KMS-11 (cell line): ENCODE measurements around the gene CHCHD6.

ENCODE experiments used
- H2AFZ ChIP-seq: fragments of 200-600 bp; sonication (generic); 2 replicates; pipeline ENCODE4 v1.6.1; 2016; ENCODE audit warnings: antibody characterized with exemption, mixed run types, low read depth
- H3K27ac ChIP-seq: fragments of 200-600 bp; sonication (generic); 2 replicates; pipeline ENCODE4 v1.6.1; 2016; ENCODE audit warnings: mild to moderate bottlenecking, mixed run types
- H3K27me3 ChIP-seq: fragments of 200-600 bp; sonication (generic); 2 replicates; pipeline ENCODE4 v1.6.1; 2017; ENCODE audit warnings: mild to moderate bottlenecking, low read depth, mixed run types, moderate library complexity; ENCODE audit not compliant: insufficient read depth
- H3K36me3 ChIP-seq: fragments of 200-600 bp; sonication (generic); 2 replicates; pipeline ENCODE4 v1.6.1; 2017; ENCODE audit warnings: mild to moderate bottlenecking, mixed run types; ENCODE audit not compliant: insufficient read depth
- H3K4me1 ChIP-seq: fragments of 200-600 bp; sonication (generic); 2 replicates; pipeline ENCODE4 v1.6.1; 2016; ENCODE audit warnings: mild to moderate bottlenecking, low read depth, mixed run types; ENCODE audit not compliant: poor library complexity, severe bottlenecking
- H3K4me2 ChIP-seq: fragments of 200-600 bp; sonication (generic); 2 replicates; pipeline ENCODE4 v1.7.0; 2016; ENCODE audit warnings: mild to moderate bottlenecking, mixed run types
- H3K4me3 ChIP-seq: fragments of 200-600 bp; sonication (generic); IDR thresholded peaks from 2 replicates; pipeline ENCODE4 v1.6.1; 2017; ENCODE audit warnings: low read depth, low read length, mixed read lengths; ENCODE audit not compliant: insufficient read depth
- H3K79me2 ChIP-seq: fragments of 200-600 bp; sonication (generic); 2 replicates; pipeline ENCODE4 v1.6.1; 2016; ENCODE audit warnings: low read depth, mixed run types; ENCODE audit not compliant: insufficient read depth
- H3K9ac ChIP-seq: fragments of 200-600 bp; sonication (generic); 2 replicates; pipeline ENCODE4 v1.6.1; 2016; ENCODE audit warnings: mild to moderate bottlenecking, mixed run types
- H4K20me1 ChIP-seq: fragments of 200-600 bp; sonication (generic); 2 replicates; pipeline ENCODE4 v1.6.1; 2016; ENCODE audit warnings: mild to moderate bottlenecking, mixed run types; ENCODE audit not compliant: insufficient read depth
- CTCF ChIP-seq: fragments of 200-600 bp; sonication (generic); conservative IDR thresholded peaks from 2 replicates; pipeline ENCODE4 v1.6.1; 2017; ENCODE audit warnings: low read depth, mild to moderate bottlenecking, antibody characterized with exemption, low read length, moderate library complexity, mixed read lengths

Gene CHCHD6

DNA sequence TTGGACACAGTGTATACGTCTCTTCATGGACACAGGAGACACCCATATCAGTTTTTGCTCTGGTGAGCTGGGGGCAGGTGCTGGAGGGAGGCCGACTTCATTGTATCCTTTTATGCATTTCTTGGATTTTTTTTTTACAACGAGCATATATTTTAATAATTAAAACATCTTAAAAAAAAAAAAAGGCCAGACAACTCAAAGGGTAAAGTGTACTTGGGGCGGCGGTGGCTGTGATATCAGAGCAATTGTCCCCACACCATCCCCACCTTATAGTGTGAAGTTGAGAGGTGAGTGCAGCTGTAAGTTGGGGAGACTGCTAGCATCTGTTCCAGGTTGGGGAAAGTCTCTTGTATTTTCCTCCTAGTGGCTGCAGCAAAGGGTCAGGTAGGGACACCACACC lies 266.9 kb downstream of the CHCHD6 start:
- H3K9ac ChIP-seq: no peak overlapping the region
- no peak overlapping the region for H3K27ac ChIP-seq
- H3K27me3 ChIP-seq: no peaks in the 10 kb centered on the region
- no peak for TF ChIP-seq CTCF
- no peaks in the 10 kb centered on the region for H3K4me1 ChIP-seq
- H3K4me2 ChIP-seq: no peak overlapping the region
- no peaks in the 10 kb centered on the region for H4K20me1 ChIP-seq
- H2AFZ ChIP-seq: no peak overlapping the region
- H3K79me2 ChIP-seq: no peaks in the 10 kb centered on the region
- no peaks in the 10 kb centered on the region for H3K36me3 ChIP-seq
- no peak overlapping the region for H3K4me3 ChIP-seq

DNA sequence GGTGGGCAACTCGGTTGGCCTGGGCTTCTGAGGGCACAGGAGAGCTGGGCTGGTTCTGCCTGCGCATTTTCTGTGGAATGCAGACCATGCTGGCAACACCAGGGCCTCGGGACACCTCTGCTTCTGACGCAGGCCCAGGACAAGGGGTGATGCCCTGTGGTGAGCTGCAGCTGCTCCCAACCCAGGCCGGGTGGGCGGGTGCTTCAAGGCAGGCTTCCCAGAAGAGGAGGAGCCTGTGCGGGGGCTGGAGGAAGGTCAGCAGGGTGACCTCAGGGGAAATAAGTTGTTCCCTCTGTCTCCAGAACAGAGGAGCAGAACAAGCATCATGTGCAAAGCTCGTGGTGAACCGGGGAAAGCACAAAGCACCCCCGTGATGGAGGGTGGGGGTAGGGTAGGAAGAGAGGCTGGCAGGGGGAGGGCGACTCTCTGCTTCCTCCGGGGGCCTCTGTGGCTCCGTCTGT lies 267.9 kb downstream of the CHCHD6 start:
- Histone ChIP-seq H4K20me1 (no peaks in the 10 kb centered on the region), H3K4me2 (no peak overlapping the region), H3K79me2 (no peaks in the 10 kb centered on the region), H2AFZ (no peak overlapping the region), H3K27ac (no peak overlapping the region), H3K4me3 (no peak overlapping the region), H3K4me1 (no peaks in the 10 kb centered on the region), H3K36me3 (no peaks in the 10 kb centered on the region), H3K27me3 (no peaks in the 10 kb centered on the region), H3K9ac (no peak overlapping the region)
- TF ChIP-seq CTCF: no peak

DNA sequence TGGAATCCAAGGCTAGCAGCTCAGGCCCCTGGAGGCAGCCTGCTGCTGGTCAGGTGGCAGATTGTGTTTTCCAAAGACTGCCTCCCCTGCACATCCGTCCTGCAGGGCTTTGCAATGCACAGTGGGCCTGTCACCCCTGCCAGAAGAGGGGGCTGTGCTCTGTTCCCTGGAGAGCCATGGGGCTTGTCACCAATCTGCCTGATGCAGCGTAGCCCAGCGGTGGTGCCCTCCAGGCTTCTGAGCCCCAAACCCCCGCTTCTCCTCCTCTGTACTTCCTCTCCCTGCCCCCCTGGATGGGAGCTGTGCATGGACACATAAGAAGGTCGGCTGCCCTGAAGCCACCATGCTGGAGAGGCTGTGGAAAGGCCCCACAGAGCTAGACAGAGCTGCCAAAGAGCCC lies 268.8 kb downstream of the CHCHD6 start:
- Histone ChIP-seq H3K4me1 (no peaks in the 10 kb centered on the region), H3K79me2 (no peaks in the 10 kb centered on the region), H3K27ac (no peak overlapping the region), H2AFZ (no peak overlapping the region), H3K36me3 (no peaks in the 10 kb centered on the region), H3K9ac (no peak overlapping the region), H4K20me1 (no peaks in the 10 kb centered on the region), H3K27me3 (no peaks in the 10 kb centered on the region), H3K4me3 (no peak overlapping the region), H3K4me2 (no peak overlapping the region)
- TF ChIP-seq CTCF: no peak

GRCh38 chr3:126973814-126974213 lies 269.8 kb downstream of the CHCHD6 start:
- Histone ChIP-seq H3K9ac (no peak overlapping the region), H3K4me1 (no peaks in the 10 kb centered on the region), H3K27ac (no peak overlapping the region), H3K36me3 (no peaks in the 10 kb centered on the region), H2AFZ (no peak overlapping the region), H3K4me2 (no peak overlapping the region), H3K27me3 (no peaks in the 10 kb centered on the region), H3K79me2 (no peaks in the 10 kb centered on the region), H4K20me1 (no peaks in the 10 kb centered on the region), H3K4me3 (no peak overlapping the region)
- TF ChIP-seq CTCF: no peak

DNA sequence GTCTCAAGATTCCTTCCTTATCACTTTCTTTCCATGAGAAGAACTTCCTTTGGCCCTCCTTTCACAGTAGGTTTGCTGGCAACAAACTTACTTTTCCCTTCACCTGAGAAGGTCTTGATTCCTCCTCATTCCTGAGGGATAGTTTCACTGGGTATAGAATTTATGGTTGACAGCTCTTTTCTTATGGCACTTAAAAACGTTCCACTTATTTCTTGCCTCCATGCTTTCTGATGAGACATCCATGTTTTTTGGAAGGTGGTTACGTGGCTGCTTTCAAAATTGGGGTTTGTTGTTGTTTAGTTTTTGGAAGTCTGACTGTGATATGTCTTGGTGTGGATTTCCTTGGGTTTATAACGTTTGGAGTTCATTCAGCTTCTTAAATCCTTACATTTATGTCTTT lies 270.7 kb downstream of the CHCHD6 start:
- Histone ChIP-seq H3K4me1 (no peaks in the 10 kb centered on the region), H4K20me1 (no peaks in the 10 kb centered on the region), H2AFZ (no peak overlapping the region), H3K27ac (no peak overlapping the region), H3K27me3 (no peaks in the 10 kb centered on the region), H3K4me2 (no peak overlapping the region), H3K4me3 (no peak overlapping the region), H3K9ac (no peak overlapping the region), H3K79me2 (no peaks in the 10 kb centered on the region), H3K36me3 (no peaks in the 10 kb centered on the region)
- TF ChIP-seq CTCF: no peak
